ENCODE data around the gene PDGFA.

DNA sequence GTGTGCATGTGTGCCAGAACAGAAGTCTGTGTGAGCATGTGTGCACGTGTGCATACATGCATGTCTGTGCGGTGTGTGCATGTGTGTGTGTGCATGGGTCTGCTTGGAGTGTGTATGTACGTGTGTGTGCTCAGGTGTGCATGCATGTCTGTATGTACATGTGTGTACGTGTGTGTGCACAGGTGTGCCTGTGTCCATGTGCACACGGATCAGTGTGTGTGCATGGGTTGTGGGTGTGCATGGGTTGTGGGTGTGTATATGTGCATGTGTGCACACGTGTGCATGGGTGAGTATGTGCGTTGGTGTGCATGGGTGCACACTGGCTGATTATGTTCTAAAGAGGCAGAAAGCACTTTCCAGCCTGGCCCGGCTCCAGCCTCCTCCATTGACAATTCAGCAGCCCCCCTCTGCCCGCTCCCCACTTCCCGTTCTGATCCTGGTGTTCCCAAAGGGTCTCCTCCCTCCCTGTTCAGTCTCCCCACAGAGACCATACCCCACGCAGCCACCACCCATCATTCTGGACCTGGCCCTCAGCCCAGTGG is 44.1 kb upstream of the PDGFA start:
- TF ChIP-seq EZH2 (IDR thresholded peaks at IDR 0.05; ENCODE audit: insufficient read depth, poor library complexity, severe bottlenecking) (no peak), EZH2phosphoT487 (IDR thresholded peaks at IDR 0.05; ENCODE audit: insufficient read depth, low read depth) (no peak)

Data from GM23248 (cell line).